NCI-H146 treated with DMSO at 0.1 percent for 48 hours (cell line): ENCODE results near the gene APBB2.
"Not testable (repeated sequence)": the region's sequence is repeated elsewhere in the genome, so short reads cannot be mapped to it uniquely, and the experiment has no call there.

Experiments used
- DNase-seq: peaks from one replicate; lab custom pipeline; 2025; ENCODE audit not compliant: unreplicated experiment; lab: John Stamatoyannopoulos, UW

The APBB2 gene

GRCh38 chr4:41160012-41160789 is 54.1 kb downstream of the APBB2 start:
- no peak for DNase-seq

- no peak for DNase-seq
Observed at GRCh38 chr4:41158756-41159155, 55.6 kb downstream of the APBB2 start.

- no peak for DNase-seq
Observed at GRCh38 chr4:41158274-41158673, 56.1 kb downstream of the APBB2 start.

- DNase-seq = no peak
Observed at GRCh38 chr4:41157009-41157408, 57.3 kb downstream of the APBB2 start.

- no peak for DNase-seq
Observed at GRCh38 chr4:41156574-41156973, 57.8 kb downstream of the APBB2 start.

GRCh38 chr4:41155194-41155830 is 59.0 kb downstream of the APBB2 start:
- DNase-seq = no peak

GRCh38 chr4:41154814-41155177 is 59.5 kb downstream of the APBB2 start:
- no peak for DNase-seq

- no peak for DNase-seq
Observed at GRCh38 chr4:41154010-41154813, 60.1 kb downstream of the APBB2 start.

- no peak for DNase-seq
Observed at GRCh38 chr4:41150401-41150800, 63.9 kb downstream of the APBB2 start.

GRCh38 chr4:41149568-41149967 is 64.8 kb downstream of the APBB2 start:
- DNase-seq = not testable (repeated sequence)

- no peak for DNase-seq
Observed at GRCh38 chr4:41148931-41149330, 65.4 kb downstream of the APBB2 start.

- DNase-seq = no peak
Observed at GRCh38 chr4:41148292-41148691, 66.0 kb downstream of the APBB2 start.

- DNase-seq = not testable (repeated sequence)
Observed at GRCh38 chr4:41147570-41147969, 66.8 kb downstream of the APBB2 start.

GRCh38 chr4:41146716-41147506 is 67.4 kb downstream of the APBB2 start:
- DNase-seq = no peak

GRCh38 chr4:41146196-41146595 is 68.1 kb downstream of the APBB2 start:
- DNase-seq = no peak

- peak; percentile 71 for DNase-seq
Observed at GRCh38 chr4:41145571-41146078, 68.7 kb downstream of the APBB2 start.

- peak; percentile 20 for DNase-seq
Observed at GRCh38 chr4:41144812-41145211, 69.5 kb downstream of the APBB2 start.

GRCh38 chr4:41144040-41144379 is 70.3 kb downstream of the APBB2 start:
- DNase-seq = no peak

GRCh38 chr4:41143311-41144039 is 70.9 kb downstream of the APBB2 start:
- no peak for DNase-seq
